Mammary epithelial cell (primary cell): ENCODE data around the gene CD7.

ENCODE experiments used
- CTCF ChIP-seq, 2 donors: IDR thresholded peaks in 1 of 2; conservative IDR thresholded peaks in 1 of 2; 2 replicates each; pipeline ENCODE4 v1.5.1; 2011 to 2012; ENCODE audit warnings: inconsistent platforms in 2 of 2, low read length in 2 of 2, mild to moderate bottlenecking in 2 of 2, control low read depth in 1 of 2, low read depth in 1 of 2; ENCODE audit not compliant: insufficient read depth in 1 of 2; ENCODE audit errors: extremely low read depth in 1 of 2
- EZH2 ChIP-seq: IDR thresholded peaks from 2 replicates; pipeline ENCODE4 v1.6.1; 2012; ENCODE audit warnings: low read length, inconsistent platforms, borderline replicate concordance

GRCh38 chr17:82342361-82343079 is 25.1 kb upstream of the CD7 start:
- TF ChIP-seq CTCF (conservative IDR thresholded peaks at IDR 0.05 in 1 of 2, IDR thresholded peaks at IDR 0.05 in 1 of 2; ENCODE audit: extremely low read depth in 1 of 2, insufficient read depth in 1 of 2, low read depth in 1 of 2, low read length in 2 of 2) (no peak), EZH2 (no peak)
